Loucy (cell line): Measurements from ENCODE around the gene SEMA6A.

Experiments used
- H2AFZ ChIP-seq: fragments of 200-600 bp; sonication (generic); 2 replicates; pipeline ENCODE4 v1.6.0; 2016; ENCODE audit warnings: antibody characterized with exemption, mild to moderate bottlenecking, low read length, moderate library complexity
- H3F3A ChIP-seq: fragments of 200-600 bp; 2 replicates; pipeline ENCODE4 v1.6.0; 2016; ENCODE audit warnings: antibody characterized with exemption, low read depth, mild to moderate bottlenecking
- H3K27me3 ChIP-seq: fragments of 200-600 bp; sonication (generic); 2 replicates; pipeline ENCODE4 v1.6.1; 2014; ENCODE audit warnings: low read length, mild to moderate bottlenecking; ENCODE audit not compliant: insufficient read depth, poor library complexity, severe bottlenecking
- H3K36me3 ChIP-seq: fragments of 200-600 bp; sonication (generic); 2 replicates; pipeline ENCODE4 v1.6.1; 2016; ENCODE audit warnings: low read length; ENCODE audit not compliant: insufficient read depth
- H3K4me1 ChIP-seq: fragments of 200-600 bp; sonication (generic); 2 replicates; pipeline ENCODE4 v1.5.1; 2014; ENCODE audit warnings: low read length, mild to moderate bottlenecking; ENCODE audit not compliant: insufficient read depth, poor library complexity, severe bottlenecking
- H3K4me2 ChIP-seq: fragments of 200-600 bp; sonication (generic); 2 replicates; pipeline ENCODE4 v1.6.0; 2014; ENCODE audit warnings: antibody characterized with exemption, low read length, low read depth, mild to moderate bottlenecking; ENCODE audit not compliant: poor library complexity, severe bottlenecking
- H3K4me3 ChIP-seq: fragments of 200-600 bp; sonication (generic); 2 replicates; pipeline ENCODE4 v1.5.1; 2014; ENCODE audit warnings: low read length, mild to moderate bottlenecking, mixed read lengths; ENCODE audit not compliant: poor library complexity, severe bottlenecking
- H3K79me2 ChIP-seq: fragments of 200-600 bp; sonication (generic); 2 replicates; pipeline ENCODE4 v1.6.1; 2014; ENCODE audit warnings: low read length; ENCODE audit not compliant: insufficient read depth
- H3K9ac ChIP-seq: fragments of 200-600 bp; sonication (generic); 2 replicates; pipeline ENCODE4 v1.6.0; 2014; ENCODE audit warnings: mild to moderate bottlenecking, low read depth, low read length, moderate library complexity; ENCODE audit not compliant: poor library complexity, severe bottlenecking
- H3K9me2 ChIP-seq: fragments of 200-600 bp; sonication (generic); replicated peaks from 2 replicates; pipeline ENCODE4 v1.6.1; 2016; ENCODE audit warnings: low read depth, low read length, mixed read lengths
- H3K9me3 ChIP-seq: fragments of 200-600 bp; sonication (generic); 2 replicates; pipeline ENCODE4 v1.6.1; 2014; ENCODE audit warnings: mild to moderate bottlenecking, antibody characterized with exemption, low read length, low read depth; ENCODE audit not compliant: insufficient read depth
- H4K20me1 ChIP-seq: fragments of 200-600 bp; sonication (generic); 2 replicates; pipeline ENCODE4 v1.6.0; 2014; ENCODE audit warnings: antibody characterized with exemption, low read length, mild to moderate bottlenecking; ENCODE audit not compliant: insufficient read depth, poor library complexity, severe bottlenecking
- CTCF ChIP-seq: fragments of 200-600 bp; sonication (generic); conservative IDR thresholded peaks from 2 replicates; pipeline ENCODE4 v1.5.1; 2014; ENCODE audit warnings: mild to moderate bottlenecking, antibody characterized with exemption, low read length
- EZH2phosphoT487 ChIP-seq: fragments of 200-600 bp; IDR thresholded peaks from 2 replicates; pipeline ENCODE4 v1.6.1; 2018; ENCODE audit warnings: antibody characterized with exemption, mild to moderate bottlenecking, moderate library complexity, borderline replicate concordance

Gene SEMA6A

GRCh38 chr5:116456036-116456435 is 118.6 kb downstream of the SEMA6A start:
- Histone ChIP-seq H3K36me3 (no peaks in the 10 kb centered on the region), H3K27me3 (no peaks in the 10 kb centered on the region), H3K4me1 (peaks cover 18% of the 10 kb centered on the region), H3K4me2 (no peak overlapping the region), H3K9me3 (no peaks in the 10 kb centered on the region), H3F3A (no peaks in the 10 kb centered on the region), H3K4me3 (no peak overlapping the region), H2AFZ (no peak overlapping the region), H3K9ac (no peak overlapping the region), H3K9me2 (no peaks in the 10 kb centered on the region), H3K79me2 (no peaks in the 10 kb centered on the region), H4K20me1 (no peaks in the 10 kb centered on the region)
- TF ChIP-seq EZH2phosphoT487 (no peak), CTCF (no peak)

DNA sequence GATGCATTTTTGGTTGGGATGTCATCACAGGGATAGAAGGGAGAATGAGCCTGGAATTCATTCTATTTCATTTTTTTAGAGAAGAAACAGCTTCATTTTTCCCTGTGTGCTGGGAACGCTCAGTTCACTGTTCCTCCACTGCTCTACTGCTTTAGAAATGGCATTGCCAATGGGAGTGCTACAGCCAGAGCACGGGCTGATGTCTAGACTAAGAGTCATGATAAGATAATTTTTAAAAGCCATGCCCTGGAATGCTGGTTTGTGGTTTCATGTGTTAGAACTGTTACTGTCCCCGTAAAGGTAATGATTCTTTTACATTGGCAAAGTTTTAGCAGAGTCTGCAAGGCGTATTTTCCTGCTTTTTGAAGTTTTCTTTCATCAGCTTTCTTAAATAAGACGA is 119.6 kb downstream of the SEMA6A start:
- peak overlapping the region; percentile 11 for H3K9ac ChIP-seq
- peak overlapping the region; percentile 33 for H3K4me3 ChIP-seq
- H3K9me3 ChIP-seq = no peaks in the 10 kb centered on the region
- H3K4me1 ChIP-seq = peaks cover 18% of the 10 kb centered on the region
- no peaks in the 10 kb centered on the region for H3K27me3 ChIP-seq
- no peak overlapping the region for H2AFZ ChIP-seq
- no peaks in the 10 kb centered on the region for H3K9me2 ChIP-seq
- H3K79me2 ChIP-seq = no peaks in the 10 kb centered on the region
- H3K4me2 ChIP-seq = peak overlapping the region; percentile 53
- H3F3A ChIP-seq = no peaks in the 10 kb centered on the region
- no peak for TF ChIP-seq CTCF
- TF ChIP-seq EZH2phosphoT487 = no peak
- no peaks in the 10 kb centered on the region for H3K36me3 ChIP-seq
- H4K20me1 ChIP-seq = no peaks in the 10 kb centered on the region

DNA sequence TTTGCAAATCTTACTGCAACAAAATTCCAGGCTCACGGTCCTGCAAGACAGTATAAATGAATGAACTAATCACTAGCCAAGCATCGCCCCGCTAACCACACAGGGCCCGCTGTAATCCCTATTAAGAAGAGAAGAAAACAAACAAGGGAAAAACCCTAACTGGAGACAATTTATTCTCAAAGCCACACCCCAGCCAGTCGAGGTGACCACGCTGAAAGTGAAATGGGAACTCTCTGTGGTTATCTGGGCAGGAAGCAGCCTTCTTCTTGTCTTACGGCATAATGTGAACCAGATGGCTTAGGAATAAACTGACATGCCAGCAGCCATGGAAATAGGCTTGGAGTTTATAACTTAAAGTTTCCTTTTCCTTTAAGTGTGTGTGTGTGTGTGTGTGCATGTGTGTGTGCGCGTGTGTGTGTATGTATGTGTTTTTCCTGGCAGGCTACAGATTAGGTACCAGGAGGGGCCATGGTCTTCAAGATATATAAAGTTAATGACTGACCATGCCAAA is 120.2 kb downstream of the SEMA6A start:
- Histone ChIP-seq H3K9me2 (no peaks in the 10 kb centered on the region), H3F3A (no peaks in the 10 kb centered on the region), H3K9ac (peak overlapping the region; percentile 11), H3K36me3 (no peaks in the 10 kb centered on the region), H3K4me2 (peak overlapping the region; percentile 53), H4K20me1 (no peaks in the 10 kb centered on the region), H3K27me3 (no peaks in the 10 kb centered on the region), H3K4me3 (peak overlapping the region; percentile 33), H3K9me3 (no peaks in the 10 kb centered on the region), H3K4me1 (peaks cover 18% of the 10 kb centered on the region), H3K79me2 (no peaks in the 10 kb centered on the region), H2AFZ (no peak overlapping the region)
- TF ChIP-seq CTCF (no peak), EZH2phosphoT487 (no peak)
